NCI-H2196 (cell line): Measurements from ENCODE around the gene MRGPRF.

Experiments
- DNase-seq: peaks from one replicate; lab custom pipeline; 2025; ENCODE audit not compliant: unreplicated experiment; lab: John Stamatoyannopoulos, UW

Gene MRGPRF

GRCh38 chr11:69051381-69052342, 38.6 kb upstream of the MRGPRF start:
- no peak for DNase-seq

DNA sequence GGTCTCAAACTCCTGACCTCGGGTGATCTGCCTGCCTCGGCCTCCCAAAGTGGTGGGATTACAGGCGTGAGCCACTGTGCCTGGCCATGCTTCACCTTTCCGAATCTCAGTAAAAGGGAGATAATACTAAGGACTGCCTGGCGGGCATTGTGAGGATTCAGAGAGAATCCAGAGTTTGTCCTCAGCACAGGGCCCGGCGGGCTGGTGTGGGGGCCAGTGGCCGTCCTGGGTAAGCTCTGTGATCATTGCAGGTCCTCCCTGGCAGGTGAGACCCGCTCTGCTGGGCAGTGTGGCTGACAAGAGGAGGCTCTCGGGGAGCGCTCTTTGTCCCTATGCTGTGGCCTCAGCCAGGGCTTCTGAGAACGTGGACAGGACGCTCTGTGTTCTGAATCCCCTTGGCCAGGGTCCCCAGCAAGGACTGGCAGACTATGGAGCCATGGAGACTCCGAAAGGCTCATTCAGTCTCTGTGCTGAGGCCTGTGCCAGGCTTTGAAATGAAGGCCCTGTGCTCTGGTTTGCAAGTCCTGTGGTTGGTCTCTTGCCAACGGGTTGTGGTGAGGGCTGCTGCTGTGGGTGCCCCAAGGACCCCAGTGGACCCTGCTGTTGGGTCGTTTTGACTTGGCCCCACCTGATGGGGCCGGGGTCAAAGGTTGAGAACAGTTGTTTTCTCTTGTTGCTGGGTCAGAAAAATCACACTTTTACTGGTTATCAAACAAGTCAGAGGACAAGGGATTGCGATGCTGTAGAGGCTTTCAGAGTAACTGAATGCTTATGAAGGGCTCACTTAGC, 37.7 kb upstream of the MRGPRF start:
- DNase-seq: no peak

- no peak for DNase-seq
Measured at GRCh38 chr11:69049490-69049867, 36.4 kb upstream of the MRGPRF start.

GRCh38 chr11:69048694-69049489, 35.8 kb upstream of the MRGPRF start, which contains the start of gene TPCN2:
Gene TPCN2, plus strand, starts transcription at chr11:69048932. Its CDS starts 66 bp downstream, at chr11:69048998.
- peak; percentile 93 for DNase-seq

DNA sequence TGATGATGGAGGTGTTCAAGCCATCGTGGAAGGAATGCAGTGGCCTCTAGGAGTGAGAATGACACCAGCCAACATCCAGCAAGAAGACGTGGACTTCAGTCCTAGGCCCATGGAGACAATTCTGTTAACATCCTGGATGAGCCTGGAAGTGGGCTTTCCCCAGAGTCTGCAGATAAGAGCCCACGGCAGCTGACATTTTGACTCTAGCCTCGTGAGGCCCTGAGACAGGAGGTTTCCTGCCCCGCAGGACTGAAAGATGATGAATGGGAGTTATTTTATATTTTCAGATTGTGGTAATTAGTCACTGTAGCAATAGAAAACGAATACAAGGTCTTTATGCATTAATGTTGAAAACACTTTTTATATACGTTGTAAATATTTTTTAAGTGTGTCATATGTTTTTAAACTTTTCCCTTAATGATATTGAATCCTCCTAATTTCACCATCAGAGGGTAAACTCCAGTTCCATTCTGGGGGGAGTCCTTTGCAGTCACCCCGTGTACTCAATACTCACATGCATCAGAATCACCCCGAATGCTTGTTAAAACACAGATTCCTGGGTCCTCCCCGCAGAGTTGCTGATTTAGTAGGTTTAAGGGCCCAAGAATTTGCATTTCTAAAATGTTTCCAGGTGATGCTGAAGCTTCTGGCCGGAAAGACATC, 35.1 kb upstream of the MRGPRF start:
- DNase-seq: no peak

DNA sequence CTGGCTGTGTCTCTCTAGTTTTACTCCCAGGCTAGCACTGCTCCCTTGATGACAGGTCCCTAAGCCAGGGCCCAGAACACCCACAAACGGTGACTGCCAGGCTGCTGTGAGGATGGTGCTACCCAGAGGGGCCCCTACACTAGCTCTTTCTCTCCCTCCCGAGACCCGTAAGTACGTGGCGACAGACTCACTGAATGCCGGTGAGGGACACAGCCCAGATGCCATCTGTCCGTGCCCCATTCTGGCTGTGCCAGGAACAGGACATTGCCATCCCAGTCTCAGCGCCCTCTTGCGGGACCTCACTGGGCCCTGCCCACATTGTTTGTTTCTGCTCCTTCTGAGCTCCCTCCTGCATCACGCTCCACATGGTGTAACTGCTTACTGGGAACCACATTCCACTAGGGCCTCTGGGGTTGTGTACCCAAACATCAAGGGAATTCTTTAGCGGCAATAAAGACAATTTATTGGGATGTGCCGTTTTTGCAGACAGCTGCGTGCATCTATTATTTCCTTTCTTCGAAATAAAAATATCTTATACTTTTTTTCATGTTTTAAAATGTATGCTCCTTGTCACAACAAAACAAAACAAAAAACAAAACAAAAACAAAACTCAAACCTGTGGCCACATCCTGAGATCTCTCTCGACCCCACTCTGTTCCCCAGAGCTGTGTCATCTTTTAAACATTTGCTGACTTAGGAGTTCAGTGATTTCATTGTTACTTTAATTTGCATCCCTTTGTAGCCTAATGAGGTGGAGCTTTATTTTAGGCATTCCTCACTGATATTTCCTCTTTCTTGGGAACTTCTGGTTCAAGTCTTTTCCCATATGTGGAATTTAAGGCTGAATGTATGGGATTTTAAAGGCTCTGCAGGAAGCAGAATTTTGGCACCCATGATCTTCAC, 31.3 kb upstream of the MRGPRF start:
- DNase-seq: no peak

DNA sequence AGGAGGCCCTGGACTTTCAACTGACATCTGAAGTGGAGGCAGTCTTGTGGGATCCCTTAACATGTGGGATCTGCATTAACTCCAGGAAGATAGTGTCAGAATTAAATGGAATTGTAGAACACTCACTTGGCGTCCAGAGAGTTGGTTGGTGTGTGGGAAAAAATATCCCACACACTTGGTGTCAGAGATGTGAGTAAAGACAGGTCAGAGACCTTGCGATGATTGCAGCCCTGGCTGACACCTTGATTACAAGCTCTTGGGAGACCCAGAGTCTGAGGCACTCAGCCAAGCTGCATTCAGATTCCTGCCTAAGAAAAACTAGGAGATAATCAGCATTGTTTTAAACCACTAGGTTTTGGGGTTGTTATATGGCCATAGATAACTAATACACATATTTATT, 28.5 kb upstream of the MRGPRF start:
- DNase-seq: no peak

- no peak for DNase-seq
Measured at GRCh38 chr11:69040581-69041260, 27.7 kb upstream of the MRGPRF start.

DNA sequence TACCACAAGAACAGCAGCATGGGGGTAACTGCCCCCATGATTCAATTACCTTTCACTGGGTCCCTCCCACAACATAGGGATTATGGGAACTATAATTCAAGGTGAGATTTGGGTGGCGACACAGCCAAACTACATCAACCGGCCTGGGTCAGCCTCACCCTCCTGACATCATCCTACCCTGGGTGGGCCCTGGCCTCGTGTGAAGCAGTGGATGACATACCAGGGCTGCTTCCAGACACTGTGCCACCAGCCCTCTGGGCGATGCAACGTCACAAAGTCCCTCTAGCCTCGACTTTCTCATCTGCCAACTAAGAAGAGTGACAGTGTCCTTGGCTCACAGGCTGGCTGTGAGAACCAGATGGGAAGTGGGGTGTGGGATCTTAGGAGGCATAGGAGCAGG, 27.0 kb upstream of the MRGPRF start:
- no peak for DNase-seq

- DNase-seq: no peak
Measured at GRCh38 chr11:69039501-69039900, 26.5 kb upstream of the MRGPRF start.

DNA sequence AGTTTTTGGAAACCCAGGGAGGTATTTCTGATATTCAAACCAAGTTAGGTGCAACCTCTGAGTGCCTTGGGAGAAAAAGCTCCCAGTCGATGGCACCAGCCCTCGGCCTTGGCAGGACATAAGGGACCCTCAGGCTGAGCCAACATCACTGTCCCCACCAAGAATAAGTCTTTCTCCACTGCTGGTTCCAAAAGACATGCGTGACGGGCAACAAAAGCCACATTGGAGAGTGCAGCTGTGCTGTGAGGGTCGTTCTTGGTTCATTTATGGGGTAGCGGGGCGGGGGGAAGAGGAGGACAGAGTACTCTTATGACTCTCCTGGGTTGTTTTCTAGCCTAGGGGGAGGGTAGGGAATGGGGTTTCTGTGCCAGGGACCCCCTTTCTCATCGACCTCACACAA, 24.5 kb upstream of the MRGPRF start:
- no peak for DNase-seq

DNA sequence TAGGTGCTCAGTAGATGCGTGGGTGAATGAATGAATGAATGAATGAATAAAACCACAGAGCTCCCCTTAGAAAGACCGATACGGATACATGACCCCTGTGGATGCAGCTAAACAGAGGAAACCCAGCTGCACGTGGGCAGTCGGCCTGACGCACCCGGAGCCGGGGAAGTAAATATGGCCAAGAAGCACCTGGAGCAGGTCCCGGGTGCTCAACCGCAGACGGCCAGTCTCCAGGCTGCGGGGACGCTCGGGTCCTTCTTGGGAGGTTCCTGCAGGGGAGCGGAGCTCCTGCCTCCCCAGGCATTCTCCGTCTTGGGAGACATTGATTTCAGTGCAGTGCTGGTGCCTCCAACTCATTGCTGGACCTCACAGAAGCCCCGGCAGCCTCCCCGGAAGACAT, 24.0 kb upstream of the MRGPRF start:
- DNase-seq: no peak

- no peak for DNase-seq
Measured at GRCh38 chr11:69035946-69036340, 22.9 kb upstream of the MRGPRF start.

DNA sequence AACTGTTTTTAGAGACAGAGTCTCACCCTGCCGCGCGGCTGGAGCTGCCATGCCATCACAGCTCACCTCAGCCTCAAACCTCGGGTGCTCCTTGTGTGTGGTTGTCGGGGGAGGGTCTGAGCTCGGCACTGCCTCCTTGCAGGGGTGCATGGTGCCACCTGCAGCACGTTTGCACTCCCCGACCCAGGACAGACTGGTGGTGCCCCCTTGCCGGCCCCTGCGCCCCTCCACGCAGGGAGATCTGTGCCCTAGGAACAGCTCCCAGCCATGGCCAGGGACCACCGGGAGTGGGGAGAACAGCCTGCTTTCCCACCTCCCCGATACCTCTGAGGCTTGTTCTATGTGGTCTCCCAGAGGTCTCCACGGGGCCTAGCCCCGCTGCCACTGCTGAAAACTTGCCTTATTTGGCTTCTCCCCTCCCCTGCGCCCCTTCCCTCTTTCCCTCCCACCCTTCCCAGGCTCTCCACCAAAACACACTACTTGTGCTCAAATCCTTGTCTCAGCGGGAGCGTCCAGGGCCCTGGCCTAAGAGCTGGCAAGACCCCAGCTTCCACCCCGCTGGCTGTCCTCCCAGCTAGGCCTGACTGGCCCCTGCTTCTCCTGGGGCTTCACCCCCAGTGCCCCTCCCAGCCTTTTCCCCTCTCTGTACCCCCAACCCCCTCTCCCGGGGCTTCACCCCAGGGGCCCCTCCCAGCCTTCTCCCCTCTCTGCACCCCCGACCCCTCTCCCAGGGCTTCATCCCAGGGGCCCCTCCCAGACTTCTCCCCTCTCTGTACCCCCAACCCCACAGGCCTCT, 22.3 kb upstream of the MRGPRF start:
- DNase-seq: no peak

DNA sequence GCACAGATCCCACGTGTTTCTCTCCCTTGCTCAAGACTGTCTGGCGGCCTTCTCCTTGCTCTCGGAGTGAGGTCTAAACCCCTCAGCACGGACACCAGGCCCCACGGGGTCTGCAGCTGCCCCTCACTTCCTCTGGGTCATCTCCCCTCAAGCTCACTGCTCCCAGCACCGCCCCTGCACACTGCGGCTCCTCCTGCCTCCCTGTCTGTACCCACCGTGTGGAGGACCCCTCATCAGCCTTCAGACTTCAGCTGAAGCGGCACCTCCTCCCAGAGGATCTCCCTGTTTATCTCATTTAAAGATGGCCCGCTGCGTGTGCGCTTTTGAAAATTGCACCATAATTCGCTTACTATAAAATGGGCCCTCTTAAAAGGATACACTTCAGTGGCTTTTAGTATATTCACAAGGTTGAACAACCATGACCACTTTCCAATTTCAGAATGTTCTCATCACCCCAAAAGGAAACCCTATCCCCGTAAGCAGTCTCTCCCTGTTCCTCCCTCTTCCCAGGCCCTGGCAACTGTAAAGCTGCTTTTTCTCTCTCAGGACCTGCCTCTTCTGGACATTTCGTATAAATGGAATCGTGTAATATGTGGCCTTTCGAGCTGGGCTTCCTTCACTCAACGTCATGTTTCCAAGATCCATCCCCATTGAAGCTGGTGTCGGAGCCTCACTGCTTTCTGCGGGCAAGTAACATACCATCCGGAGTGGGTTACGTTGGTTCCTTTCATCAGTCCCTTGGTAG, 21.2 kb upstream of the MRGPRF start:
- DNase-seq: no peak

GRCh38 chr11:69033431-69033830, 20.4 kb upstream of the MRGPRF start:
- DNase-seq: no peak

DNA sequence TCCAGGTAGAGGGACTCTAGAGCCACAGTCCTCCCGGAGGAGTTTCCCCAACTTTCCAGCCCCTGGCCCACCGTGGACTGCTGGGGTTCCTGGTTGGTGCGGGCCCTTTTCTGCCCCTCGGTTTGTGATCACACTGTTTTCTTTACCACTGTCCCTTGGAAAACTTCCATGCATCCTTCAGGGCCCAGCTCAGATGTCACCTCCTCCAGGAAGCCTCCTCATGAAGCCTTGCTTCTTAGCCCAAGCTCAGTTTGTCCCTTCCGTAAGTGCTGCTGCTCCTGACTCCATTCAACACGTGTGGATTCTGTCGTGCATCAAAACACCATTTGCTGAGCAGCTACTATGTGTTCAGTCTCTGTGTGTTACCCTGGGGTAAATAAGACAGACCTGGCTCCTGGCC, 19.8 kb upstream of the MRGPRF start:
- no peak for DNase-seq

DNA sequence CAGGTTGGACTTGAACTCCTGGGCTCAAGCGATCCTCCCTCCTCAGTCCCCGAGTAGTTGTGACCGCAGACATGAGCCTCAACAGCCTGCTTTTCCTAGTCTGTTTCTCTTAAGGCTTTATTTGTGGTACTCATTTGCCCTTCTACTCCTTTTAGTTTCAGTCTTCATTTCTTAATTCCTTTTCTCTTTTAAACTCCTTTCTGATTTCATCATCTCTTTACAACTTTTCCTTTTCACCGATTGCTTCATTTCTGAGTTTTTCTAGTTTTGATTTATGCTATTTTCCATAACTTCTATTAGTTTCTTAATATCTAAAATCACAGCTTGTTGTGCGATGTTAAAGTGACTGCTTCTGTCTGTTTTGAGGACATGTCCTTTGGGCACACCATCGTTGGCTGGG, 17.3 kb upstream of the MRGPRF start:
- no peak for DNase-seq
